ENCODE results near the gene LRMDA. TPM values are rescaled to one million over a fixed set of nuclear protein-coding genes. Genes with fewer than 3 reads are reported as not detected.

Gene LRMDA
- total RNA-seq, 1 experiment from 2014 or later = not detected

DNA sequence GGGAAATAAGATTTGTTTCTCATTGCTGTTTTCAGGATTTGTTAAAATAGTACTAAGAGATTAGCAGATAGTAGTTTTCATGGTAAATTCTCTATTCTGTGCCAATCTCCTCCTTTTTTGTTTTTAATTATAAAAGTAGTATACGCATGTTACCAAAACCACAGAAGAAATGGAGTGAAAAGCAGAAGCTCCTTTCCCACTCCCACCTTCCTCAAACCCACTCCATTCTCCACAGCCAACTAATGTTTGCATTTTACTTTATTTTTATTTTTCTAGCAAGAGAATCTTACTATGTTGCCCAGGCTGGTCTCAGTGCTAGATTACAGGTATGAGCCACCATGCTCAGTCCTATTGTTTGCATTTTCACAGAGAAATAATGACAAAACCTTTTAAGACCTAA lies 4.5 kb upstream of the LRMDA start:
- Histone ChIP-seq H3K9me2 (replicated peaks; ENCODE audit: insufficient read depth, low read length) (no peaks in the 10 kb centered on the region), H3K9me3 (ENCODE audit: low read length) (no peaks in the 10 kb centered on the region)

DNA sequence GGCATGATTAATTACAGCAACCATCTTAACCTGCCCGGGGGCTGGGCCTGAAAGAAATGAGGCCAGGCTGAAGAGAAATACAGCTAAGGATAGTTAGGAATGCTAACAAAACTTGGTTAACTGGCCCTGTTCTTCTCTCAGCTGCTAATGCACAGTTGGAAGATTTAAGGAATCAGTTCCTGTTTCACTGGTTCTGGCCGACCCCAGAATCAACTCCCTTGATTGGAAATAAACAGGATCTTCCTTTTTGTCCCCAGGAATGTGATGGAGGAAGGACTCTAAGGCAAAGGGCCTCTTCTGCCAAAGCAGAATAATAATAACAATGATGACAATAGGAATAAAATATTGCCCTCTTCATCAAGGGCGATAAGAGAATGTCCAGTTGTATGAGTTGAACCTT lies 3.5 kb upstream of the LRMDA start:
- Histone ChIP-seq H3K4me1 (ENCODE audit: low read length) (no peaks in the 10 kb centered on the region), H3K27ac (ENCODE audit: low read length) (no peak overlapping the region), H3K27me3 (ENCODE audit: low read length) (no peaks in the 10 kb centered on the region), H4K20me1 (ENCODE audit: insufficient read depth, low read depth, low read length) (no peaks in the 10 kb centered on the region), H3K79me2 (ENCODE audit: low read length) (no peaks in the 10 kb centered on the region), H2AFZ (ENCODE audit: low read length) (no peak overlapping the region), H3K9me2 (replicated peaks; ENCODE audit: insufficient read depth, low read length) (no peaks in the 10 kb centered on the region), H3K4me2 (ENCODE audit: low read depth, low read length, poor library complexity, severe bottlenecking) (no peak overlapping the region), H3K4me3 (ENCODE audit: low read length) (no peak overlapping the region), H3K9ac (ENCODE audit: low read length) (no peak overlapping the region), H3K36me3 (ENCODE audit: insufficient read depth, low read length) (no peaks in the 10 kb centered on the region), H3K9me3 (ENCODE audit: low read length) (no peaks in the 10 kb centered on the region)
- DNase-seq = no peak

More for the DNA sequence above, 4.5 kb upstream of the LRMDA start:
- Histone ChIP-seq H3K79me2 (ENCODE audit: low read length) (no peaks in the 10 kb centered on the region), H3K4me2 (ENCODE audit: low read depth, low read length, poor library complexity, severe bottlenecking) (no peak overlapping the region), H3K4me3 (ENCODE audit: low read length) (no peak overlapping the region), H3K27ac (ENCODE audit: low read length) (no peak overlapping the region), H3K36me3 (ENCODE audit: insufficient read depth, low read length) (no peaks in the 10 kb centered on the region), H4K20me1 (ENCODE audit: insufficient read depth, low read depth, low read length) (no peaks in the 10 kb centered on the region), H3K27me3 (ENCODE audit: low read length) (no peaks in the 10 kb centered on the region), H3K4me1 (ENCODE audit: low read length) (no peaks in the 10 kb centered on the region), H2AFZ (ENCODE audit: low read length) (no peak overlapping the region), H3K9ac (ENCODE audit: low read length) (no peak overlapping the region)
- no peak for DNase-seq

DNA sequence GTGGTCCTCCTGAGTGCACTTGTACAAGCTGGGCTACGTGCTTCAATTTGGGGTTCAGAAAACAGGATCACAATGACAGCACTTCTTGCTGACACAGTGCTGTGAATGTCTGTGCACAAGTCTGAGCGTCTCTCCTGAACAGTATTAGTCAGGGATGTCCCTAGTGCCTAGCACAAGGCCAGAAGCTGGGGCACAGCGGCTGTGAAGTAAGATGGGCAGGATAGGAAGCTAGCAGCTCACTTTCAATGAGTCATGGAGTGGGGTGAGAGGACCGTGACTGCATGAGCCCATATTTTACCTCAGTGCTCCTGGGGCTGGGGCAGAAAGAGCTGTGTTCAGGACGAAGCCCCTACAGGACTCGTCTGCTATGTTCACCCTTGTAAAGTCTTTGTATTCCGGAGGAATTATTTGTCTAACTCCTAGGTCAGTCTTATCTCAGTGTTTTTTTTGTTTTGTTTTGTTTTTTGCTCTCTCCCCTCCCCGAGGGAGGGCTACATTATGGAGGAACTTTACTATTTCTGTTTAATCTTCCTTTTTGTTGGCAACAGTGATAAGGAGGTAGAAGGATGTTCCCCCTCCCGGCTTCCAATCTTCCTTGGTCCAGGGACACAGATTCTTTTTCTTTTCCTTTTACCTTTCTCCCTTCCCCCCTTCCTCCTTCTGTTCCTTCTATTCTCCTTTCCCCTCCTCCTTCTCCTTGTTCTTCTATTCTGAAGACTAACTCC lies 2.8 kb upstream of the LRMDA start:
- no peak overlapping the region for H3K4me2 ChIP-seq (ENCODE audit: low read depth, low read length, poor library complexity, severe bottlenecking)
- no peaks in the 10 kb centered on the region for H3K9me3 ChIP-seq (ENCODE audit: low read length)
- no peaks in the 10 kb centered on the region for H3K36me3 ChIP-seq (ENCODE audit: insufficient read depth, low read length)
- H3K4me3 ChIP-seq (ENCODE audit: low read length) = no peak overlapping the region
- H3K27me3 ChIP-seq (ENCODE audit: low read length) = no peaks in the 10 kb centered on the region
- H3K9ac ChIP-seq (ENCODE audit: low read length) = no peak overlapping the region
- H2AFZ ChIP-seq (ENCODE audit: low read length) = no peak overlapping the region
- no peaks in the 10 kb centered on the region for H3K9me2 ChIP-seq (replicated peaks; ENCODE audit: insufficient read depth, low read length)
- H4K20me1 ChIP-seq (ENCODE audit: insufficient read depth, low read depth, low read length) = no peaks in the 10 kb centered on the region
- no peaks in the 10 kb centered on the region for H3K4me1 ChIP-seq (ENCODE audit: low read length)
- no peak for DNase-seq
- no peak overlapping the region for H3K27ac ChIP-seq (ENCODE audit: low read length)
- no peaks in the 10 kb centered on the region for H3K79me2 ChIP-seq (ENCODE audit: low read length)

DNA sequence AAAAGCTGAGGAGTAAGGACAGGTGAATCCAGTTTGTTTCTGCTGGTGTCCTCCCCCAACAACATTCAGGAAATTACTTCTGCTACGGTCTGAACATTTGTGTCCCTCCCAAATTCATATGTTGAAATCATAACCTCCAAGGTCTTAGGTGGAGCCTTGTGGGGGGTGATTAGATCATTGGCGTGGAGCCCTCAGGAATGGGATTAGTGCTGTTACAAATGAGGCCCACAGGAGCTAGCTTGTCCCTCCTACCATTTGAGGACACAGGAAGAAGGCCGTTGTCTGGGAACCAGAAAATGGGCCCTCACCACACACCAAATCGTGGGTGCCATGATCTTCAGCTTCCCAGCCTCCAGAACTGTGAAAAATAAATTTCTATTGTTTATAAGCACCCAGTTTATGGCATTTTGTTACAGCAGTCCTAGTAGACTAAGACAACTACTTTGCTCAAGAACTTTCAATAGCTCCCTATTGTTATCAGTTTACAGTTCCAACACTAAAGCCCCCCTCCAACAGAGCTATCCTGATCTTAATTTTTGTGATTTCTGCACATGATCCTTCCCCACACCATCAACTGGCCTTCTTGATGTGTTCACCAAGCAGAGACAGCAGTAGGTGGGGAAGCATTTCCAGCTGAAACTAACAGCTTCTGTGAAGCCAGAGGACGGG lies 2.1 kb upstream of the LRMDA start:
- Histone ChIP-seq H2AFZ (ENCODE audit: low read length) (no peak overlapping the region), H3K4me1 (ENCODE audit: low read length) (no peaks in the 10 kb centered on the region), H3K4me2 (ENCODE audit: low read depth, low read length, poor library complexity, severe bottlenecking) (no peak overlapping the region)

DNA sequence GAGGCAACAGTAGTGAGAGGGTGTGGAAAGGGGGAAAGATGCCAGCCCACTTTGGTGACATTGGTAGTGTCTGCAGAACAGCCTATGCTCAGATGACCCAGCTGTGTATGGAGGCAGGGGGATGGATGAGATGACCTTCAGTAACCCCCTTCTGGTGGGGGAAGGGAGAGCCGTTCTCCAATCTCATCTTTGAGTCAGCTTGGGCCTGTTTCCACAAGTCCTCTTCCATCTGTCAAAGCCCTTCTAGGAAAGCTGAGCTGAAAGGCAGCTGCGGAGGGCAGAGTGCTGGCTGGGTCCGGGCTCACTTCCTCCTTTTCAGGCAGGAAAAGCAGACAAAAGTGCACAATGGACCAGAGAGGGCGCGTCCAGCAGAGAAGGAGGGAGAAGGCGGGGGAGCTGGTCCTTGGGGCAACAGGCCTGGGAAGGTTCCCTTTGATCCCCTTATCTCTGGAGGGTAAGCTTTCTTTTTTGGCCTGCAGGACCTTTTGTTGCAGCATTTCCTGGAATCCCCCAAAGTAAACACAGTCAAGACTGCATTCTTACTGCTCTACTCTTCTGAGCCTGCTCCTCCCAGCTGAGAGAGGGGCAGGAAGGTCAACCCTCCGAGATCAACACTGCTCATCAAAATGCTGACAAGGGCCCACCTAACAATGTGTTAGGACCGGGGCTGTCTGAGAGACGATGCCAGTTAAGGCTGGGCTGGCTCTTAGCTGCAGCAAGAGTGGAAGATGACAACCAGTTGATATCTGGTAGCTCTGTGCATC lies 1.2 kb upstream of the LRMDA start:
- Histone ChIP-seq H4K20me1 (ENCODE audit: insufficient read depth, low read depth, low read length) (no peaks in the 10 kb centered on the region), H2AFZ (ENCODE audit: low read length) (no peak overlapping the region), H3K9me3 (ENCODE audit: low read length) (no peaks in the 10 kb centered on the region), H3K27me3 (ENCODE audit: low read length) (no peaks in the 10 kb centered on the region), H3K79me2 (ENCODE audit: low read length) (no peaks in the 10 kb centered on the region), H3K27ac (ENCODE audit: low read length) (no peak overlapping the region), H3K9ac (ENCODE audit: low read length) (no peak overlapping the region), H3K4me2 (ENCODE audit: low read depth, low read length, poor library complexity, severe bottlenecking) (no peak overlapping the region), H3K9me2 (replicated peaks; ENCODE audit: insufficient read depth, low read length) (no peaks in the 10 kb centered on the region), H3K36me3 (ENCODE audit: insufficient read depth, low read length) (no peaks in the 10 kb centered on the region), H3K4me3 (ENCODE audit: low read length) (no peak overlapping the region), H3K4me1 (ENCODE audit: low read length) (no peaks in the 10 kb centered on the region)
- DNase-seq = no peak

More for the DNA sequence above, 2.1 kb upstream of the LRMDA start:
- Histone ChIP-seq H3K27me3 (ENCODE audit: low read length) (no peaks in the 10 kb centered on the region), H4K20me1 (ENCODE audit: insufficient read depth, low read depth, low read length) (no peaks in the 10 kb centered on the region), H3K27ac (ENCODE audit: low read length) (no peak overlapping the region), H3K9me2 (replicated peaks; ENCODE audit: insufficient read depth, low read length) (no peaks in the 10 kb centered on the region), H3K36me3 (ENCODE audit: insufficient read depth, low read length) (no peaks in the 10 kb centered on the region), H3K4me3 (ENCODE audit: low read length) (no peak overlapping the region), H3K9me3 (ENCODE audit: low read length) (no peaks in the 10 kb centered on the region), H3K9ac (ENCODE audit: low read length) (no peak overlapping the region), H3K79me2 (ENCODE audit: low read length) (no peaks in the 10 kb centered on the region)
- DNase-seq = no peak

DNA sequence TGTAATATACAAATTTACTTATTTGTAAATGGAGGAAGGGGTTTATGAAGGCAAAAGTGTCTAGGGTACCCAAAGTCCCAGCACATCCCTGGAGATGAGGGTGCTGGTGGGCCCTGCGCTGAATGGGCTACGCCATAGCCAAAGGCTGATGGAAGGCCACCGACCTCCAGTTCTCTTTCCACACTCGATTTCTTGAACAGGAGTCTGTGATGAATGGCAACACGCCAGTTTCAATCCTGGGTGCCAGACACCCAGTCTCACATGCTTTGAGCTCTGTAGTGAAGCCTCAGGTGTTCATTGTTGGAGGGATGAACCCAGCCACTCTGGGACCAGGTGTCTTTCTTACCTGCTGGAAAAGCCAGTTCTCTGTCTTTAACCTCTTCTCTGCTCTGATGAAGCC lies 752 bp downstream of the LRMDA start:
- H3K4me2 ChIP-seq (ENCODE audit: low read depth, low read length, poor library complexity, severe bottlenecking) = no peak overlapping the region
- no peaks in the 10 kb centered on the region for H3K79me2 ChIP-seq (ENCODE audit: low read length)
- no peaks in the 10 kb centered on the region for H3K27me3 ChIP-seq (ENCODE audit: low read length)
- H3K4me1 ChIP-seq (ENCODE audit: low read length) = no peaks in the 10 kb centered on the region
- no peak overlapping the region for H3K9ac ChIP-seq (ENCODE audit: low read length)
- no peak overlapping the region for H3K27ac ChIP-seq (ENCODE audit: low read length)
- H4K20me1 ChIP-seq (ENCODE audit: insufficient read depth, low read depth, low read length) = no peaks in the 10 kb centered on the region
- no peak overlapping the region for H3K4me3 ChIP-seq (ENCODE audit: low read length)
- H3K9me2 ChIP-seq (replicated peaks; ENCODE audit: insufficient read depth, low read length) = no peaks in the 10 kb centered on the region
- no peak for DNase-seq
- H3K36me3 ChIP-seq (ENCODE audit: insufficient read depth, low read length) = no peaks in the 10 kb centered on the region
- H2AFZ ChIP-seq (ENCODE audit: low read length) = no peak overlapping the region
- no peaks in the 10 kb centered on the region for H3K9me3 ChIP-seq (ENCODE audit: low read length)

DNA sequence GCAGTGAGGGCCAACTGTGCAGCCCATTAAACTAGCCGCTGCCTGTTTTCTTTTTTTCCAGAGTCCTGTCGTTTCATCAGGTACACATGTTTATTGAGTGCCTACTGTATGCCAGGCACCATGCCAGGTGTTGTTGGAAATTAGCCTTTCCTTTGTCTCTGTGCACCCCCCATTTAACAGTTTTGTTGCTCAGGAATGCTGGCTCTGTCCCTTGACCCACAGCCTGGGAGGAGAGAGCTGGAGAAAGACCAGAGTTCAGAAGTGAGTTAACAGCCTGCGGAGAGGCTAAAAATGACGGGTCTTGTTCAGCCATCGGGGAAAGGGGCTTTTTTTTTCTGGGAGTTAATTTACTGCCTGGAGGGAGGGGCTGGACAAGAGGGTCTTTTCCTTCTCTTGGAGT lies 1.3 kb downstream of the LRMDA start:
- Histone ChIP-seq H3K27me3 (ENCODE audit: low read length) (no peaks in the 10 kb centered on the region), H3K4me1 (ENCODE audit: low read length) (no peaks in the 10 kb centered on the region), H2AFZ (ENCODE audit: low read length) (no peak overlapping the region), H3K9me3 (ENCODE audit: low read length) (no peaks in the 10 kb centered on the region), H3K27ac (ENCODE audit: low read length) (no peak overlapping the region), H3K9ac (ENCODE audit: low read length) (no peak overlapping the region), H3K79me2 (ENCODE audit: low read length) (no peaks in the 10 kb centered on the region), H4K20me1 (ENCODE audit: insufficient read depth, low read depth, low read length) (no peaks in the 10 kb centered on the region), H3K9me2 (replicated peaks; ENCODE audit: insufficient read depth, low read length) (no peaks in the 10 kb centered on the region), H3K4me2 (ENCODE audit: low read depth, low read length, poor library complexity, severe bottlenecking) (no peak overlapping the region), H3K4me3 (ENCODE audit: low read length) (no peak overlapping the region), H3K36me3 (ENCODE audit: insufficient read depth, low read length) (no peaks in the 10 kb centered on the region)
- DNase-seq = no peak

DNA sequence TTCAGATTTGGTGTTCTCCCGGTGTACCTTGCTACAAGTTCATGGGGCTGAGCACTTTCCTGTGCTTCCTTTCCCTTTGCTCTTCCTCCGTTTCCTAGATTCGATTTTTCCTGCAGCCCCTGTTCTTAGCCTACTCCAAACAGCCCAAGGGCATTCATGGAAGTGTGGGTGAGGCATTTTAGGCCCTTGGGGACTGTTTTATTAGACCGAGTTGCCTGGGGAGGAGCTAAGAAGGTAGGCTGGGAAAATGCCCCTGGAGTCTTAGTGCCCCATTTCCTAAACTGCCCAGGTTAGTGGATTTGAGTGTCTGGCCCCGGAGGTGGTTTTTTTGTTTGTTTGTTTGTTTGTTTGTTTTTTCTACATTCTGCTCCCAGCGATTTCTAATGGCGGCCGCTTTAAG lies 1.8 kb downstream of the LRMDA start:
- Histone ChIP-seq H3K4me1 (ENCODE audit: low read length) (no peaks in the 10 kb centered on the region), H3K4me2 (ENCODE audit: low read depth, low read length, poor library complexity, severe bottlenecking) (no peak overlapping the region), H3K9me3 (ENCODE audit: low read length) (no peaks in the 10 kb centered on the region), H3K79me2 (ENCODE audit: low read length) (no peaks in the 10 kb centered on the region), H3K9me2 (replicated peaks; ENCODE audit: insufficient read depth, low read length) (no peaks in the 10 kb centered on the region), H3K27me3 (ENCODE audit: low read length) (no peaks in the 10 kb centered on the region), H3K9ac (ENCODE audit: low read length) (no peak overlapping the region), H3K27ac (ENCODE audit: low read length) (no peak overlapping the region), H3K36me3 (ENCODE audit: insufficient read depth, low read length) (no peaks in the 10 kb centered on the region), H2AFZ (ENCODE audit: low read length) (no peak overlapping the region), H4K20me1 (ENCODE audit: insufficient read depth, low read depth, low read length) (no peaks in the 10 kb centered on the region), H3K4me3 (ENCODE audit: low read length) (no peak overlapping the region)
- no peak for DNase-seq
